Measurements from ENCODE around the gene PLEKHH2.
"Not testable (repeated sequence)": the region's sequence is repeated elsewhere in the genome, so short reads cannot be mapped to it uniquely, and the experiment has no call there.

The PLEKHH2 gene

DNA sequence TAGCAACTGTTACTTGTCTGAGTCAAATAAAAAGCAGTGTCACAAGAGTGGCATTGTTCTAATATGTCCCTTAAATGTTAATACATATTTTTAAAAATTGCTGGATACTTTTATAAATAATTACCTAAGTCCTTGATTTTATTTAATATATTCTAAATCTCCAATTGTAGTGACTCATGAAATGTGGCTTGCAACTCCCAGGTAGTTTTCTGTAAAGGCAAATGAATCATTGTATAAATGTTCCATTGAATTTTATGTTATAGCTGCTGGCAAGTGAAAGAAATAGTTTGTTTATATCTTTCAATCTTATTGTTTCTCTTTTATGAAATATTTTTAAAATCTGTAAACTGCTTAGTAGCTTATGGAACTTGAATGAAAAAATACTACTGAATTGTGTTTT, 71.8 kb downstream of the PLEKHH2 start:
- H3K27ac ChIP-seq: no peak overlapping the region
- no peak for DNase-seq (ENCODE audit: low read depth, low spot score)

DNA sequence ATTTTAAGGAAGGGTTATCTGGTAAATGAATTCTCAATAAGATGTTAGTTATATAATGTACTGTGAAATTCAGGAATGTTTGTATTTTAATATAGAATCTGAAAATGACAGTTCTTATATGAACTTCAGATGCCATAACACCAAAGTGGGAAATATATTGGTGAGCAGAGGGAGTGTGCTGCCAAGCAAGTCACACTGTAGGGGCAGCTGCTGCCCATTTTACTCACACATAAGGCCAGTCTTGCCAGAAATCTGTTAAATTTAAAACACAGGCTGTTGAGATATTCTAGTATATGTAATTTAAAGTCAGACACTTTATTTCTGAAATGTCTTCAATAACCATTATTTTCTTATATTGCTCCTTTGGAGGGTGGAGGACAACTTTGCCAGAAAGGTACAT, 73.8 kb downstream of the PLEKHH2 start:
- H3K27ac ChIP-seq: no peak overlapping the region
- DNase-seq (ENCODE audit: low read depth, low spot score): no peak

DNA sequence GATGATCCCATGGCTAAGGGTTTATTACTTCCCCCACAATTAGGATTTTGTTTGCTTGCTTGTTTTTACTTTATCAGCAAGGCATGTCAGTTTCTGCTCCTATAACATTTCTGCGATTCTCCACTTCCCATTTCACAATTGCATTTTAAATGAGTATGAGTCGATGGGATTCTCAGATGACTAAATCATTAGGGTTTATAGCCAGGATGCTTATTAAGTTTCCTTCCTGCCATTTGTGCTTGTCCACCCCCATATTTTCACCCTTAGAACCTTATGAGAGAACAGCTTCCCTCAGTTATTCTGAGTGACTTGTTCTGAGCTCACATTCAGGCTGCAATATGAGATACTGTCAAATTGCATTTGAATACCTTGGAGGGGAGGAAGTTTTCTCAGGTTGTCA, 77.1 kb downstream of the PLEKHH2 start:
- DNase-seq (ENCODE audit: low read depth, low spot score): peak; percentile 22
- H3K27ac ChIP-seq: no peak overlapping the region

DNA sequence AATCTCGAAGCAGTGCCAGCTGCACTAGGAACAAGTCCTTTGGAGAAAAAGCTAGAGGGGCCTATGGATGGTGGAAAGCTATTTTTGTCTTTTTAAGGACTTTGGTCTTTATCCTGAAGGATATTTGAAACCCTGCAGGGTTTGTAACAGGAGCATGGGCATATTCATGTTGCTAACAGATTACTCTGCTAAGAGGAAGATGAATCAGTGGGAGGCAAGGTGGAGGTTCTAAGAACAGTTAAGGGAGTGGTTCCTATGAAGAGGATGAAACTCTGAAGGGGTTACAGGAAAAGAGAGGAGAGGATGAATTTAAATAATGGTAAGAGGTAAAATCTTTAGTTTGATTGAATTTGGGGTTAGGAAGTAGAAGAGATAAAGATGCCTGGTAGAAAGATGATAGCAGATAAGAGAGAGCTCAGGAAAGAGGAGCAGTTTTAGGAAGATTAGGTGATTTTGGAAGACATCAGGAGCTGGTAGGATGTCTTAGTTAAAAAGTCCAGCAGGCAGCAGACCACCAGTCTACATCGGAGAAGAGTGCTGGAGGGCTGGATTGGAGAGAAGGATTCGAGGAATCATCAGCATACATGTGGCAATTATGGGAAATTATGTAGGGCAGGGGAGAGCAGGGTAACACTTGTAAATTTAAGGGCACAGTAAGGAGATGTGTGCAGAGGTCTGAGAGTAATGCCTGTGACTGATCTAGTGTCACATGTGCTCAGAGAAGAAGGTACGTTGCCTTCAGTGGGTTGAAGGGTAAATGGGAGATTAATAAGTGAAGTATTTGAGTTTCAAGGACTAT, 78.4 kb downstream of the PLEKHH2 start:
- no peak overlapping the region for H3K27ac ChIP-seq
- no peak for DNase-seq (ENCODE audit: low read depth, low spot score)

DNA sequence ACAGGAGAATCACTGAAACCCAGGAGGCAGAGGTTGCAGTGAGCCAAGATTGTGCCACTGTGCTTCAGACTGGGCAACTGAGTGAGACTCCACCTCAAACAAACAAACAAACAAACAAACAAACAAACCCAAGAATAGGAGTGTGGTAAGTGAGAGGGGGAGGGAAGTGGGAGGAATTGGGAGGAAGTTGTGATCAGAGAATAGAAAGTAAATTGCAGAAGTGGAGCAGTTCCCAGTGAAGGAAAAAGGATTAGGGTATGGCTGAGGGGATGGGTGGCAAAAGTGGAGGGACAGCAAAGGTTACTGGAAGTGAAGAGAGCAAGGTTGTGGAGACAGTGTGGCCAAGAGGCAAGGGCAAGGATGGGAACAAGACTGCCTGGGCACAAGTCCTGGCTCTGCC, 80.3 kb downstream of the PLEKHH2 start:
- H3K27ac ChIP-seq: no peak overlapping the region
- no peak for DNase-seq (ENCODE audit: low read depth, low spot score)

DNA sequence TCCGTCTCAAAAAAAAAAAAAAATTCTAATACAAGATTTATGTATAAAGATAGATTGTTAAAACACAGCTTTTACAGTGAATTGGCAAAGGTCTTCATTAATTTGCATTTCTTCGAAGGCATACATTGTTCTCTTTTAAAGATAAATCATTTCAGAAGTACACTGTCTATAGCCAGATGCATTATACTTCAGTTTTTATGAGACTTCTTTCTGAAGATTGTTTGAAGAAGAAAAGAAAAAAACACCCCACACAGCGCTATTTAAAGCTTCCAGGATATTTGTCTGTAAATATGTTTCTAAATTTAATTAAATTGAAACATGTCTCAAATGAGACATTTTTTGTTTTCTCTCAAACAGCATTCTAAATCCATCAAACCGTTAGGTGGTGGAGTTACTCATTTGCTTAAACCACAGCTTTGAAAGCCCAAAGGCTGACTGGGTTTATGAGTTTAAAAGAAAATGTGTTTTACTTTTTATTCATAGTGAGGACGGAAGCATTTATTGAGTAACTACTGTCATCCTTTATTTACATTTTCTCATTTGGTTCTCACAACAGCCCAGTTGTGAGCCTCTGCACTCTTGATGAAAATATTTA, 81.6 kb downstream of the PLEKHH2 start:
- DNase-seq (ENCODE audit: low read depth, low spot score): no peak
- no peak overlapping the region for H3K27ac ChIP-seq

DNA sequence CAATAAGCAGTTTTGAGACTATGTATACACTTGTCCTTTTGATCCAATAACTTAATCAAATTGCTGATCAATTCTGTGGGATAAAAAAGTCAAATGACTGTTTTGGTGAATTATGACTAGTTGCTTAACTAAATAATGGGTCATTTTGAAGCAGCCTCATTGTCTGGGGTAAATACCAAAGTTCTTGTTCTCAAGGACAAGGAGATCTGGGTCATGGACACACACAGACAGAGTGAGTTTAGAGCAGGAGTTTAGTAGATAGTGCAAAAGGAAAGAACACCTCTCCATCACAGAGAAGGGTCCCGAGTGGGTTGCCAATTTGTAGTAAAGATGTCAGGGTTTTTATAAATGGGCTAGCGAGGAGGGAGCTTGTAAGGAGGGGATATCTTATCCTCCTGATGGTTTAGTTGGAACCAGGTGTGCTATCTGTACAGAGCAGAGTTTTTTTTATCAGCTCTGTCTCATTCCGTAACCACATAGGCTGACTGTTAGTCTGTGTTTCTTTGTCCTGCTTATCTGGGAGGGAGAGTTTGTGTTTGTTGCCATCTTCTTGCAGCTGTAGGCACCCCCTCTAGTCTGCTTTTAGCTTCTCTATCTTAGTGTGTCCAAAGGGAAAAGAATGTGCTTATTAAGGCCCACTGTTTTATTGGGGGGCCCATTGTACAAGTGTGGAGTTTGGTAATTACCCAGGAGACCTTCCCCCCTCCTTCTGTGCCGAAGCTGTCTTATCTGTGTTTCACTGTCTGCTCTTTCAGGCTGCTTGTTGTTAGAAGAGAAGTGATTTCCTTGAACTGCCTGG, 87.9 kb downstream of the PLEKHH2 start:
- no peak for DNase-seq (ENCODE audit: low read depth, low spot score)
- H3K27ac ChIP-seq: no peak overlapping the region

DNA sequence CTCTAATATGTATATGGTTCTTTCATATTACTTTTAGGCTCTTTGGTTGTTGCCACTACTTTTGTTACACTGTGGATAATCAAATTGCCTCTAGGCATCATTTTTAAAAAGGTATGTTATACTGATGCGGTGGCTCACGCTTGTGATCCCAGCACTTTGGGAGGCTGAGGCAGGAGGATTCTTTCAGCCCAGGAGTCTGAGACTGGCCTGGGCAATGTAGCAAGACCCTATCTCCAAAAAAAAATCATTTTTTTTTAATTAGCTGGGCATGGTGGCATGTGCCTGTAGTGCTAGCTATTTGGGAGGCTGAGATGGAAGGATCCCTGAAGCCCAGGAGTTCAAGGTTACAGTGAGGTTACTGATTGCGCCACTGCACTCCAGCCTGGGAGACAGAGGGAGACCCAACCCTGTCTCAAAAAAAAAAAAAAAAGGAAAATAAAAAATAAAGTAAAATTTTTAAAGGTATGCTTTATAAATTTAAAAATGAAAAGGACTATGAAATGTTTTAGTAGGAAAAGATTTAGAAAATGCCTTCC, 88.7 kb downstream of the PLEKHH2 start:
- H3K27ac ChIP-seq: no peak overlapping the region
- DNase-seq (ENCODE audit: low read depth, low spot score): no peak

DNA sequence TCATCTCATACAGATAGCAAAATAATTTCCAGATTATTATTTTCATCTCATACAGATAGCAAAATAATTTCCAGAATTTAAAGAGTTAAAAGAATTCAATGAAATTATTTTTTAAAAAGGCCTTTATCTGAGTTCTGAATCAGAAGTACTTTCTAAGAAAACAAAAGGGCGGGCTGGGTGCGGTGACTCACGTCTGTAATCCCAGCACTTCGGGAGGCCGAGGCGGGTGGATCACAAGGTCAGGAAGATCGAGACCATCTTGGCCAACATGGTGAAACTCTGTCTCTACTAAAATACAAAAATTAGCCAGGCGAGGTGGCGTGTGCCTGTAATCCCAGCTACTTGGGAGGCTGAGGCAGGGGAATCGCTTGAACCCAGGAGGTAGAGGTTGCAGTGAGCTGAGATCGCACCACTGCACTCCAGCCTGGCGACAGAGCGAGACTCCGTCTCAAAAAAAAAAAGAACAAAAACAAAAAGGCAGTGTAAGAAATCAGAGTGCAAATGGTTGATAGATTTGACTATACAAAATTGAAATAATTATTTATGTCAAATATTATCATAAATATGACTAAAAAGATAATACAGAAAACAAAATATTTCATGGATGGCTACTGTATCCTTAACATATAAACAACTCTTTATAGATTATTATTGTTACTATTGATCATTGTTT, 90.0 kb downstream of the PLEKHH2 start:
- DNase-seq (ENCODE audit: low read depth, low spot score); H3K27ac ChIP-seq: not testable (repeated sequence)

DNA sequence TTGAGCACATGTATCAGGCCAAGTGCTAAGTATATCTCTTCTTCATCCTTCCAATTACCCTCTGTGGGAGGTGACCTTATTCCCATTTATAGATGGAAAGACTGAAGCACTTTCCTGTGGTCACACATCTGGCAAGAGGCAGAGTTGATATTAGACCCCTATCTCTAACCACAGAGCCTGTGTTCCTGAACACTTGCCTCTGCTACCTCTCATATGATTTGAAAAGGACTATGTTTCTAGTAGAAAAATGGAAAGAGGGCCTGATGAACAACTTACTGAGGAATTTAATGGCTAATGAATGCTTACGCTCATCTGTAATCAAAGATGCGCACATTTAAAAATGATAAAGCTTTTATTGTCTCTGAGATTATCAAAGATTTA, 90.6 kb downstream of the PLEKHH2 start:
- no peak overlapping the region for H3K27ac ChIP-seq
- no peak for DNase-seq (ENCODE audit: low read depth, low spot score)

DNA sequence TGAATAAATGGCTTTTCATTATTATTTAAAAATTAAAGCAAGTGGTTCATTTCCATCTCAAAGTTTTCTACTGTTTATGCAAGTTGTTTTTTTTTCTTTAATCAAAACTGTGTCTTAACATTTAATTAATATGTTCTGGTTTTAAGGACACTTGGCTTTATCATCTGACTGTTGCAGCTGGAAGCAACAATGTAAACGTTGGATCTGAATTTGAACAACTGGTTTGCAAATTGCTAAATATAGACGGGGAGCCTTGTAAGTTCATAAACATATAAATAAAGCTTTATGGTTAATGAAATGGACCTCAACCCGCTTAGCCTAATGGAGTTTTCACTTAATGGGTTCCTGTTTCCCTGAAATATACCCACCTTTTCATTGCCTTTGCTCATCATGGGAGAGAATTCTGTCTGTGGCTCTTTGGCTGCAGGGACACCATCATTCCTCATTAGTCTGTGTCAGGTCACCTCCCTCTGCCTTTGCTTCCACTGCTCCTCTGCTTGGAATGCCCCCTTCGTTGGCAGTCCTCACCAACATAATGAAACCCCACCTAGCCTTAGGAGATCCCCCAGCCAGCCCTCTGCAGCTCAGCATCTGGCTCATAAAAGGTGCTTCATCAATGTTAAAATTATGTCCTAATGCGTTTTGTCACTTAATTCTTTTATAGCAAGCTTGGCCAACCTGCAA, 92.6 kb downstream of the PLEKHH2 start:
- no peak overlapping the region for H3K27ac ChIP-seq
- no peak for DNase-seq (ENCODE audit: low read depth, low spot score)

DNA sequence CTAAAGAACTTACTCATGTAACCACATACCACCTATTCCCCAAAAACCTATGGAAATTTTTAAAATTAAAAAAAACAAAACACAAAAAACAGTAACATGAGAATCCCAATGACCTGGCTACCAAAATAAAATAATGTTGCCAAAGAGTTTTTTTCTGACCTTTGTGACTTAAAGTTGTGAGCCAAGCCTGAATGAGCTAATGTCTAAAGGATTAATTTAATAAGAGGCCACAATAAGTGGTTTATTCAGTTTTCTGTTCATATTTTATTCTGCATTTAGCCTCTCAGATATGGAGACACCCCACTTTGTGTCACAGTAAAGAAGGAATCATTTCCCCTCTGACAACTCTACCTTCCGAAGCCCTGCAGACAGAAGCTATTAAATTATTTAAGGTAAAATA, 94.2 kb downstream of the PLEKHH2 start:
- DNase-seq (ENCODE audit: low read depth, low spot score): no peak
- H3K27ac ChIP-seq: no peak overlapping the region

DNA sequence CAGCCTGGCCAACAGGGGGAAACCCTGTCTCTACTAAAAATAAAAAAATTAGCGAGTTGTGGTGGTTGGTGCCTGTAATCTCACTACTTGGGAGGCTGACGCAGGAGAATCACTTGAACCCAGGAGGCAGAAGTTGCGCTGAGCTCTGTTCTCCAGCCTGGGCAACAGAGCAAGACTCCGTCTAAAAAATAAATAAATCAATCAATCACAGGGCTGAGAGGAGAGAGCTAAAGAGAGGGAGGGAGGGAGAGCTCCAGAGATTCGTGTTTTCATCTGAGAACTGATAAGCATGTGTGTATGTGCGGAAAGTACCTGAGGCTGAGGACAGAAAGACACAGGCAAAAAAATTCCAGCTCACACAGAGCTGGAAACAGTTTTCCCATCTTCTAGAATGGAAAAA, 99.6 kb downstream of the PLEKHH2 start:
- H3K27ac ChIP-seq: no peak overlapping the region
- no peak for DNase-seq (ENCODE audit: low read depth, low spot score)

DNA sequence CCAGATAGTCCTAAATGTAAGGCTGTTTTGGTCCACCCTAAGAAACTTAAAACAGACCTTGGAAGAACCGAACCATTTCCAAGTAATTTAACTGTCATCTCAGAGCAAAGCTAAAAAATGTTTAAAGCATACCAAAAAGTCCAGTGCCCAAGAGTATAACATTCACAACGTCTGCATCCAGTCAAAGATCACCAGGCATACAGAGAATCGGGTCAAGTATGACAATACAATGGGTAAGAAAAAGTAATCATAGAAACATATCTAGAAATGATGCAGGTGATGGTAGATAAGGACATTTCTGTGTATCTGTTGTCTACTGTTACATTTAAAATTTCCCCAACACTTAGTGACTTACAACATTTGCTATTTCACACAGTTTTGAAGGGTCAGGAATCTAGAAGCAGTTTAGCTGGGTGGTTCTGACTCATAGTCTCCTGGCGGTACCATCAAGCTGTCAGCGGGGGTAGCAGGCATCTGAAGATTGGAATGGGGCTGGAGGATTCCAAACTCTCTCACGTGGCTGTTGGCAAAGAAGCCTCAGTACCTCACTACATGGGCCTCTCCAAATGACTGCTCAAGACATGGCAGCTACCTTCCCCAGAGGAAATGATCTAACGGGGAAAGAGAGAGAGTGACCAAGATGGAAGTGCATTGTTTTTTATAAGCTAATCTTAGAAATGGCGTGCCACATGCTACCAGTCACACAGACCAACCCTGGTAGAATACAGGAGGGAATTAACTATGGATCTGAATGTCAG, 100.2 kb downstream of the PLEKHH2 start:
- no peak for DNase-seq (ENCODE audit: low read depth, low spot score)
- H3K27ac ChIP-seq: no peak overlapping the region

DNA sequence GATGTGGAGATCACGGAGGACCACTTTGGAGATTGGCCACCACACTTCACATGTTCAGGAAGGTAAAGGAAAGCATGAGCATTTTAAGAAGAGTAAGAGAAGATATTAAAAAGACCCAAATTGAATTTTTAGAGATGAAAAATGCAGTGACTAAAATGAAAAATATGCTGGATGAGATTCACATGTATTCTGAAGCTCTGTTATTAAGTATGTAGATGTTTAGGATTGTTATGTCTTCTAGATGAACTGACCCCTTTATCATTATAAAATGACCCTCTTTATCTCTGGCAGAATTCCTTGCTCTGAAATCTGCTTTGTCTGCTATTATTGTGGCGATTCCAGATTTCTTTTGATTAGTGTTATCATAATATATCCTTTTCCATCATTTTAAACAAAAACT, 100.8 kb downstream of the PLEKHH2 start:
- H3K27ac ChIP-seq: no peak overlapping the region

DNA sequence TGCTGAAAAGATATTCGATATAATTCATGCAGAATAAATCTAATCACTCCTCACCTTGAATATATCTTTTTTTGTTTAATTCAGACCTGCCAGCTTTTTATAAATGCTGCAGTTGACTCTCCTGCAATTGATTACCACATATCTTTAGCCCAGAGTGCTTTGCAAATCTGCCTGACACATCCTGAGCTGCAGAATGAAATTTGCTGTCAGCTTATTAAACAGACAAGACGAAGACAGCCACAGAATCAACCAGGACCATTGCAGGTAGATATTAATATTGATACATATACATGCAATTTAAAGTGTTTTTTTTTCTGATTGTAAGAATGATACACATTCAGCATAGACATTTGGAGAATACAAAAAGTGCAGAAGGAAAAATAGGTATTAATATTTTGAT, 101.2 kb downstream of the PLEKHH2 start:
- H3K27ac ChIP-seq: no peak overlapping the region
- DNase-seq (ENCODE audit: low read depth, low spot score): no peak

More for the DNA sequence above, 100.8 kb downstream of the PLEKHH2 start:
- no peak for DNase-seq (ENCODE audit: low read depth, low spot score)

DNA sequence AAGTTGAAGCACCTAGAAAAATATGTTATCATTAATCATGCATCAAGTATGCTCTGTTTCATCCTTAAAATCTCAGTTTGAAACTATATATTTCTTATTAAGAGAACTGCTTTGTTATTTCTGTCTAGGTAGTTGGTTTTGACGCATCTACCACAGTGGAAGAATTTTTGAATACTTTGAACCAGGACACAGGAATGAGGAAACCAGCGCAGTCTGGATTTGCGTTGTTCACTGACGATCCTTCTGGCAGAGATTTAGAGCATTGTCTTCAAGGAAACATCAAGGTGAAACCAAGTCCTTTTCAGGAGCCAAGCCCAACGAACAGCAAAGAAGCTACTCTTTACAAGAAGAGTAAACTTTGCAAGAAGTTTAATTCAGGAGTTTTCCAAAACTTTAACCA, 106.6 kb downstream of the PLEKHH2 start:
- no peak for DNase-seq (ENCODE audit: low read depth, low spot score)
- H3K27ac ChIP-seq: no peak overlapping the region

DNA sequence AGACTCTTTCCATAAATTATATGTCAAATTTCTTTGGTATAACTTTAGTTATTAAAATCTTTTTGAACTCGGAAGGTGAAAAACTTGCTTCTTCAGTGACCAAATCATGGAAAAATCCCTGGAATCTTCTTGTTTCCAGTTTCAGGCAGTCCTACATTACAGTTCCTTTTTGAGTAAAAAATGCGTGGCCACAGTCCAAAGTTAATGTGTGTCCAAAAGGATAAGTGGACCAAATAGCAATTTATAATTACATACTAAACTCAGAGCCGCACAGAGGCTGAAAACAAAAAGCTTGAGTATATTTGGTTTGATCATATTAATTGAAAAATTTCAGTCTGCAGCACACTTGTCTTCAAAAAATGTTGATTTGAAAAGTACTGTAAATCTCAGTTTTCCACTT, 108.4 kb downstream of the PLEKHH2 start:
- no peak overlapping the region for H3K27ac ChIP-seq
- no peak for DNase-seq (ENCODE audit: low read depth, low spot score)

DNA sequence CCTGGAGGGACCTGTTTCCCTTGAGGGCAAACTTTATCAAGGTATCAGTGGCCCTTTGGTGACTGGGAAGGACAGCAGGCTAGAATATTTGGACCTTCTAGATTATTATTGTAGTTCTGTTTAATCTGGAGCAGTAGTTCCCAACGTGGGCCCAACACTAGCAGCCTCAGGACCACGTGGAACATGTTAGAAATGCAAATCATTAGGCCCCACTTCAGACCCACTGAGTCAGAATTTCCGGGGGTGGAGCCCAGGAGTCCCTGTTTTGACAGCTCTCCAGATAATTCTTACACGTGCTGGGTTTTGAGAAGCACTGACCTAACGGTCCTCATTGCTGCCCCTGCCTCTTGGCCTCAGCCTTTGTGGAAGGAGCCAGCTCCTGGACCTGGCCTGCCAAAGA, 111.3 kb downstream of the PLEKHH2 start:
- H3K27ac ChIP-seq: no peak overlapping the region
- DNase-seq (ENCODE audit: low read depth, low spot score): no peak

All from epithelial cell of prostate (primary cell).